Measurements from ENCODE around the gene TJAP1. TPM values are rescaled to one million over a fixed set of nuclear protein-coding genes. Genes with fewer than 3 reads are reported as not detected.
A peak's percentile ranks its signal among the peaks of the same experiment; 100 is the strongest.

Gene TJAP1
- total RNA-seq, 3 donors from 2014 or later, result 20.8 to 33.8 (median 26.3) TPM

GRCh38 chr6:43517505-43518357, 40.4 kb downstream of the TJAP1 start:
- no peak for DNase-seq
- intact Hi-C loops (cut with DNase I, micrococcal nuclease), result no loop called here
- H3K9me3 ChIP-seq, result no peaks in the 10 kb centered on the region
- H3K36me3 ChIP-seq (ENCODE audit: low read depth), result no peaks in the 10 kb centered on the region
- H3K4me3 ChIP-seq, result peak overlapping the region; percentile 82
- H3K4me1 ChIP-seq (ENCODE audit: low read depth), result peaks cover 24% of the 10 kb centered on the region
- no peak for TF ChIP-seq CTCF (IDR thresholded peaks at IDR 0.05)
- peak; percentile 9 for ATAC-seq

- no peaks in the 10 kb centered on the region for H3K9me3 ChIP-seq
- TF ChIP-seq CTCF (IDR thresholded peaks at IDR 0.05), result no peak
- ATAC-seq, result no peak
- H3K4me3 ChIP-seq, result no peak overlapping the region
- no peak for DNase-seq
- H3K36me3 ChIP-seq (ENCODE audit: low read depth), result no peaks in the 10 kb centered on the region
- peaks cover 19% of the 10 kb centered on the region for H3K4me1 ChIP-seq (ENCODE audit: low read depth)
- intact Hi-C loops (cut with DNase I, micrococcal nuclease), result no loop called here
Measured at GRCh38 chr6:43520097-43520496, 42.7 kb downstream of the TJAP1 start.

GRCh38 chr6:43521836-43522235, 44.5 kb downstream of the TJAP1 start:
- ATAC-seq, result no peak
- Histone ChIP-seq H3K36me3 (ENCODE audit: low read depth) (no peaks in the 10 kb centered on the region), H3K9me3 (no peaks in the 10 kb centered on the region), H3K4me3 (no peak overlapping the region), H3K4me1 (ENCODE audit: low read depth) (peaks cover 10% of the 10 kb centered on the region)
- intact Hi-C loops (cut with DNase I, micrococcal nuclease), result no loop called here
- TF ChIP-seq CTCF (IDR thresholded peaks at IDR 0.05), result no peak
- DNase-seq, result no peak

- ATAC-seq, result no peak
- intact Hi-C loops (cut with DNase I, micrococcal nuclease), result no loop called here
Measured at GRCh38 chr6:43522547-43523261, 45.3 kb downstream of the TJAP1 start.

GRCh38 chr6:43523284-43523683, 45.9 kb downstream of the TJAP1 start:
- no peak for TF ChIP-seq CTCF (IDR thresholded peaks at IDR 0.05)
- ATAC-seq (no peak), DNase-seq (no peak)
- H3K9me3 ChIP-seq, result no peaks in the 10 kb centered on the region
- H3K4me1 ChIP-seq (ENCODE audit: low read depth), result peaks cover 2% of the 10 kb centered on the region
- intact Hi-C loops (cut with DNase I, micrococcal nuclease), result no loop called here
- no peaks in the 10 kb centered on the region for H3K36me3 ChIP-seq (ENCODE audit: low read depth)
- H3K4me3 ChIP-seq, result no peak overlapping the region

More at GRCh38 chr6:43522547-43523261, 45.3 kb downstream of the TJAP1 start:
- Histone ChIP-seq H3K9me3 (no peaks in the 10 kb centered on the region), H3K4me1 (ENCODE audit: low read depth) (peaks cover 8% of the 10 kb centered on the region), H3K36me3 (ENCODE audit: low read depth) (no peaks in the 10 kb centered on the region), H3K4me3 (no peak overlapping the region)
- no peak for TF ChIP-seq CTCF (IDR thresholded peaks at IDR 0.05)
- DNase-seq, result no peak

All from mucosa of descending colon (tissue), 3 donors.